ENCODE measurements around the gene EPHA3. TPM values are rescaled to one million over a fixed set of nuclear protein-coding genes. Genes with fewer than 3 reads are reported as not detected.

Gene EPHA3
- total RNA-seq, 1 donor, result not detected

DNA sequence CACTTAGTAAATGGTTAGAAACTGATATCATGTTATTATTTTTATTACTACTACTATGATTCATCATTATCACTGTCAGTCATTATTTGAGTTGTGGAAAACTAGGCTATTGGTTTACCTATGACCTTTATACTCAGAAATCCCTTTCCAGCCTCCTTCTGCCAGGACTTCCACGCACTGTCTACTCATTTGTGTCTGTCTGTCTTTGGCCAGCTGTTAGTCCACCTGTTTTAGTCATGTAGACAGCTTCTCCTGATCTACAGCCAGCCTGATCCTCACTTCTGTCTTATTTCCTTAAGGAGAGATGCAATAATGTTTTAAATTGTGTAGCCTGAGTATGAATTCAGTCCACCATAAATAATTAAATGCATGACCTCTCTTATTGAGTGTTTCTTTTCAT lies 162.8 kb downstream of the EPHA3 start:
- Histone ChIP-seq H3K4me1 (ENCODE audit: insufficient read depth, low read length) (no peaks in the 10 kb centered on the region), H3K9me3 (ENCODE audit: low read depth, low read length) (no peaks in the 10 kb centered on the region), H3K27me3 (ENCODE audit: insufficient read depth, low read length) (no peaks in the 10 kb centered on the region), H3K4me3 (ENCODE audit: low read length) (no peak overlapping the region)

DNA sequence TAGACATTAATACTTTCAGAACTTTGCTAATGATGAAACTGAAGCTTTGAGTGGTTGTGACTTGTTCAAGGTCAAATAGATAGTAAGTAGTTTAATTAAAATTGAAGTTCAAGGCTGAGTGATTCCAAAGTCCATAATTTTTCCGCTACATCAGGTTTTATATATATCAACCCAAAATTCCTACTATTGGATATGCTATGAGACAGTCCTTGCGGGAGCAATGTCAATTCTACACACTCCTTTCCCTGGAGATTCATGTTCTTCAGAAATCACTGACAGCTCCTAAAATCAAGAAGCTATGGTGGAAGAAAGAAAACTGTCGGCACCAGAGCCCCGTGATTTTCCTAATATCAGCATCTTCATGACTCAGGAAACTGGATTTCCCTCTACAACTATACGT lies 167.6 kb downstream of the EPHA3 start:
- no peak overlapping the region for H3K4me3 ChIP-seq (ENCODE audit: low read length)
- H3K4me1 ChIP-seq (ENCODE audit: insufficient read depth, low read length), result no peaks in the 10 kb centered on the region
- H3K9me3 ChIP-seq (ENCODE audit: low read depth, low read length), result no peaks in the 10 kb centered on the region
- no peaks in the 10 kb centered on the region for H3K27me3 ChIP-seq (ENCODE audit: insufficient read depth, low read length)

DNA sequence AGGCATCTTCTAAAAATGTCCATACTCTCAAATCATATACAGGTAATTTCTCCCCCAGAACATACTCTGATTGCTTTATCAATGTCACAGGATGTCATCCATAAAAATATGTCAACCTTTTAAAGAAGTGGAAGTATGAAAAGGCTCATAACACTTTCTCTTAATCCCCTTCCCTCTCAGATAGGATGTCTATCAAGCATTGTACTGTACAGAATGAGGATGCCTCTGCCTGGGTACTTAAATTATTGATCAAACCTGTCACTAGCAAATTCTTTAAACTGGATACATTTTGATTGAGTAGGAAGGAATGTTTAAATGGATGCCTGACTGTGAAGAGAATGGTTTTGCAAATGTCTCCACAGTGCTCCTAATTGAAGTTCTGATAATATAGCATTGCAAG lies 168.7 kb downstream of the EPHA3 start:
- Histone ChIP-seq H3K9me3 (ENCODE audit: low read depth, low read length) (no peaks in the 10 kb centered on the region), H3K4me1 (ENCODE audit: insufficient read depth, low read length) (no peaks in the 10 kb centered on the region), H3K27me3 (ENCODE audit: insufficient read depth, low read length) (no peaks in the 10 kb centered on the region), H3K4me3 (ENCODE audit: low read length) (no peak overlapping the region)

DNA sequence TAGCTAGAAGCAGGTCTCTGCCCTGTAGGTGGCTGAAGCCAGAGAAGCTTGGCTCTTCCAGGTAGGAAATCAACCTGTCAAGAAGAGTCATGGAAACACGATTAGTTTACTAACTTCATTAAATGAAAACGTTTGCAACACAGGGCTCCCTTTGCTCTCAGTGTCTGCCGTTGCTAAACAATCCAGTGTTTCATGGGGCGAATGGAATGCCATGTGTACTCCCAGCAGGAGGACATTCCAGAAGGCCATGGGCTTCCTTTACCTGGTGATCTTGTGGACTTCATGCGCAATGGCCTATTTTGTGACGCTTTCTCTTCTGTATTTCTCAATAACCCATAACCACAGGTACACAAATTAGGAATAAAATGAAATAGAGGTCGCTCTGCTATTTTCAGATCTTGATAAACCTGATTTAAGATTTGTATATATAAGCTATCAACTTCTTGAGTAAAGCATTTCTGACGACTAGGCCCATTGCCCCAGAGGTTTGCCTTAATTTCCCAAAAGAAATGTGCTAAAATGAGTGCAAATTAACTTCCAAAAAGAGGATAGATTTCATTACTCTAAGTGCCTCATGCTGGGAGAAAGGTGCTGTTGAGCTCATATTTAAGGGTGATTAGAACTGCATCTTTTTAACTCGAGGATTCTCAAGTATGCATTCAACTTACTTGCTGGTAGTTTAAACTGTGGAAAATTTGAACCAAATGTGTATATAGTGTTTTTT lies 171.0 kb downstream of the EPHA3 start:
- H3K9me3 ChIP-seq (ENCODE audit: low read depth, low read length), result no peaks in the 10 kb centered on the region
- no peaks in the 10 kb centered on the region for H3K4me1 ChIP-seq (ENCODE audit: insufficient read depth, low read length)
- H3K4me3 ChIP-seq (ENCODE audit: low read length), result no peak overlapping the region
- H3K27me3 ChIP-seq (ENCODE audit: insufficient read depth, low read length), result no peaks in the 10 kb centered on the region

DNA sequence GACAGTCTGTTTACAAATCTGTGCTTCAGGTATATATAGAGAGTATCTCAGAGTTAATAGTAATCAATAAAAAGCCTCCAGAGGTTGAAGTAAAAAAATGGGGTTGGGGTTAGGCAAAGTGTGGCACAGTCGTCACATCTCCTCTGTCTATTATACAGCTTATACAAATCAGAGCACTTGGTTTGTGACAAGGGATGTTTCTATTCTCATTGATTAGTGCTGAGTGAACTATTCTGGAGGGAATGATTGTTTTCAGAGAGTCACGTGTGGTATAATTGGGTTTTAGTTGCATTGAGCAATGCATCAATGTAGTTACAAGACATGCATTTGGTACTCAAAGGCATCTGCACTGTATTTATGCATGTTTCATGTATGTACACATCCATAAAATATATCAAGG lies 172.9 kb downstream of the EPHA3 start:
- Histone ChIP-seq H3K27me3 (ENCODE audit: insufficient read depth, low read length) (no peaks in the 10 kb centered on the region), H3K9me3 (ENCODE audit: low read depth, low read length) (no peaks in the 10 kb centered on the region), H3K4me3 (ENCODE audit: low read length) (no peak overlapping the region), H3K4me1 (ENCODE audit: insufficient read depth, low read length) (no peaks in the 10 kb centered on the region)

DNA sequence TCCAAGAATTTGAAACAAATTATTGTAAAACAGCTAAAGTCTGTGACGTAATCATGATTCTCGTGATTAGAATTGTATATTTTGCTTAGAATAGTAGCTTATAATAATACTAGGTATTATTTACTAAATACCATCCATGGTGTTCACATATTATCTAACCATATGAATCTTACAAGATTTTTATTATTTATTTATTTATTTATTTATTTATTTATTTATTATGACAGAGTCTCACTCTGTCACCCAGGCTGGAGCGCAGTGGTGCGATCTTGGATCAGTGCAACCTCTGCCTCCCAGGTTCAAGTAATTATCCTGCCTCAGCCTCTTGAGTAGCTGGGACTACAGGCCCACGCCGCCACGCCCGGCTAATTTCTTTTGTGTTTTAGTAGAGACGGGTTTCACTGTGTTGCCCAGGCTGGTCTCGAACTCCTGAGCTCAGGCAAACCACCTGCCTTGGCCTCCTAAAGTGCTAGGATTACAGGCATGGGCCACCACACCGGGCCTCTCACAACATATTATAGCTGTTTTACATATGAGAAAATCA lies 173.5 kb downstream of the EPHA3 start:
- no peaks in the 10 kb centered on the region for H3K9me3 ChIP-seq (ENCODE audit: low read depth, low read length)
- no peaks in the 10 kb centered on the region for H3K27me3 ChIP-seq (ENCODE audit: insufficient read depth, low read length)
- no peaks in the 10 kb centered on the region for H3K4me1 ChIP-seq (ENCODE audit: insufficient read depth, low read length)
- no peak overlapping the region for H3K4me3 ChIP-seq (ENCODE audit: low read length)

DNA sequence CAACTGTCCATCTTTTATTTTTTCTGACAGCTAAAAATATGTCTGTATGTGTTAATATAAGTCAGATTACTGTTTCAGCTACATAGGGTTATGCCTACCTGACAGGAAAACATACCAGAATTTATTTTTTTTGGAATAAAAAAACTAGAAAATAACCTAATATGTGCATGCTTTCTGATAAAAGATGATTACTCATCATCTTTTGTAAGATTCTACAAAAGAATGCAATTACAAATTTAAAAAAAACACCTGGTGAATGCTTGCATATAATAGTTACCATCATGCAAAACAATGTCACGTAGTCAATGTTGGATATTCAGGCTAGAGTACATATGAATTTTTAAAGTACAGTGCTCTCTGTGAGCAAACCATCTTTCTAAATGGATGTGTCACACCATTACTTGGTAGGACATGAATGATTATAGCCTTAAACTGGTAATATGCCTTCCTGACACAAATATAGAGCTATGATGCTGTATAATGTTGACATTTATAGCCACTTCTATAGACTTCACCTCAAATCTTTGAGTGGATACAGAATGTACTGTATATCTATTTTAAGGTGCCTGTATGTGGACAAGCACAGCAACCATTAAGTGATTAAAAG lies 180.6 kb downstream of the EPHA3 start:
- Histone ChIP-seq H3K4me1 (ENCODE audit: insufficient read depth, low read length) (no peaks in the 10 kb centered on the region), H3K27me3 (ENCODE audit: insufficient read depth, low read length) (no peaks in the 10 kb centered on the region), H3K4me3 (ENCODE audit: low read length) (no peak overlapping the region), H3K9me3 (ENCODE audit: low read depth, low read length) (no peaks in the 10 kb centered on the region)

DNA sequence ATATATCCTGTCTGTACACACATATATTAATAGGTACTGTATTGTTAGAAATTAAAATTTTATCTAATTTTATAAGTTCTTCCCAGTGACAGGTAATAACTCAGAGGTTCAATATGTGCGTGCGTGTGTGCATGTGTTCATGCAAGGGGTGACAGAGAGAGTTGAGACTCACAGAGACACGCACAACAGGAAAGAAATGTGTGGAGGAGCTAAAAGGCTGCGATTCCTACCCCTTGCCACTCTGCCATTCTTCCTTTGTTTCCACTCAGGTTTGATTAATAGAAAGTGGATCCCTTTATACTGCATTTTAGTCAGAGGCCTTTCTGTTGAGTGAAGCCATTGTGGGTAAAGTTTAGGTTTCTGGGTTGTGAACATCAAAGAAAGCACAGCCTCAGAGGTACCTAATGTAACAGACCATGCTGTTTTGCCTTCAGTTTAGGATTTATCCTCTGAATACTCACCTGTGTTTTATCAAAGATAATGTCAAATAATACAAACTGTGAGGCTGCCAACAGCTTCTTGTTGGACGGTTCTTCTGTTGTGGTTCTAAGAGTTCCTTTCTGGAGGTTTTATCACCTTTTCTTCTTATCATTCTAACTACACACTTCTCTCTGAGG lies 182.3 kb downstream of the EPHA3 start:
- H3K27me3 ChIP-seq (ENCODE audit: insufficient read depth, low read length), result no peaks in the 10 kb centered on the region
- no peaks in the 10 kb centered on the region for H3K4me1 ChIP-seq (ENCODE audit: insufficient read depth, low read length)
- no peaks in the 10 kb centered on the region for H3K9me3 ChIP-seq (ENCODE audit: low read depth, low read length)
- H3K4me3 ChIP-seq (ENCODE audit: low read length), result no peak overlapping the region

DNA sequence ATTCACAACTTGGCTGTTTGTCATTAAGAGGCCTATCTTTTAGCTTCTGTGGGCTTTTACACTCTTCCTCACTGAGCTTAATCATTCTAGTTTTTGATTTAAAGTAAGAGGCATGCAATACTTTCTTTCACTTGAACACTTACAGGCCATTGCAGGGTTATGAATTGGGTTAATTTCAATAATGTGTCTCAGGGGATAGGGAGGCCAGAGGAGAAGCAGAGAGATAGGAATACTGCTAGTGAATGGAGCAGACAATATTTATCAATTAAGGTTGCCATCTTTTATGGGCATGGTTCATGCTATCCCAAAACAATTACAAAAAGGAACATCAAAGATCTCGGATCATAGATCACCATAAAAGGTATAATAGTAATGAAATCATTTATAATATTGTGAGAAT lies 189.8 kb downstream of the EPHA3 start:
- no peaks in the 10 kb centered on the region for H3K9me3 ChIP-seq (ENCODE audit: low read depth, low read length)
- no peaks in the 10 kb centered on the region for H3K4me1 ChIP-seq (ENCODE audit: insufficient read depth, low read length)
- H3K27me3 ChIP-seq (ENCODE audit: insufficient read depth, low read length), result no peaks in the 10 kb centered on the region
- no peak overlapping the region for H3K4me3 ChIP-seq (ENCODE audit: low read length)

DNA sequence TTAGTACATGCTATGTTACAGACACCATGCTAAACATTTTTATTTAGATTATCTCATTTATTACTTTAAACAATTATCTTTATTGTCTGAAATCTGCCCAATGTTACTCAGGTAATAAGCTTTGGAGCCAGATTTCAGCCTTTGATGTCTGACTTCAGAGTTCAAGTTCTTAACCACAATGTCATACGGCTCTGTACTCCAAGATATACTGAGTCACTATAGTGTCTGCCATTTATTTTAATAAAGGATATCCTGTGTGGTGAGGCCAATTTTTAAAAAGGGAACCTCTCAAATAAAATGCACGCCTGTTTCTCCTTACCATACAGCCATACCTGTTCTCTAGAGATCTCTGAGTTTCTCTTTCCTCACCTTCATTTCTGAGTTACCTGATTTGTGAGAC lies 193.1 kb downstream of the EPHA3 start:
- Histone ChIP-seq H3K4me1 (ENCODE audit: insufficient read depth, low read length) (no peaks in the 10 kb centered on the region), H3K9me3 (ENCODE audit: low read depth, low read length) (no peaks in the 10 kb centered on the region), H3K27me3 (ENCODE audit: insufficient read depth, low read length) (no peaks in the 10 kb centered on the region), H3K4me3 (ENCODE audit: low read length) (no peak overlapping the region)

DNA sequence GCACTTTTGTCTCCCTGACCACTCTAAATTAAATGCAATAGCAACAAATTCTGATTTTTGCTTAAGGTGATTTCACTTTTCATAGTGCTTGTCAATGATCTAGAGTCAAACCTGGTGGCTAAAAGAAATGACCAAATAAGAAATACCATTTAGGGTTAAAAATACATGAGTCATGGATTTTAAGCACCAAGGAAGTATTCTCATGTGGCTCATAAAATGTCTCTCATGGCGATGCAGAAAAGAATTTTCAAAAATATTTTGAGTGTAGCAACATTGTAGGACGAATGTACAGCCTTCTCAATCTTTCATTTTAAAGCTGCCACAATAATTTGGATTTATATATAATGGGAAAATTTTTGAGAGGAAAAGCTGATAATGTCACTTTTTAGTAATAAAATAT lies 193.6 kb downstream of the EPHA3 start:
- H3K9me3 ChIP-seq (ENCODE audit: low read depth, low read length), result no peaks in the 10 kb centered on the region
- no peaks in the 10 kb centered on the region for H3K4me1 ChIP-seq (ENCODE audit: insufficient read depth, low read length)
- H3K27me3 ChIP-seq (ENCODE audit: insufficient read depth, low read length), result no peaks in the 10 kb centered on the region
- no peak overlapping the region for H3K4me3 ChIP-seq (ENCODE audit: low read length)

DNA sequence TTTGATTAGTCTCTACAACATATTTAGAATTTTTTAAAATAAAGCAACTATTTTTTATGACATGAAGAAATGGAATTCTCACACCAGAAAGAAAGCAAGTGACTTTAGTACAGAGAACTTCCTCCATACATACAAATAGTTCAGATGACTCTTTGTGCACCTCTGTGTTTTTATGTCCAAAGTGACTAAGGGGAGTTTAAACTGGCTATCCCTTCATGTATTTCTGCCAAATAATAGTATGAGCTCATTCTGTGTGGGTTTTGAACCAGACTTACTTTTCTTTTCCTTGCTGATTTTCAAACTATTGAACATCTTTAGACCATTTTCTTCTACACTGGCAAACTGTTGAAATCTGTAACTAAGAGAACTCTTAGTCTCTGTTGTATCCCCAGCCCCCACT lies 196.3 kb downstream of the EPHA3 start:
- Histone ChIP-seq H3K27me3 (ENCODE audit: insufficient read depth, low read length) (no peaks in the 10 kb centered on the region), H3K4me3 (ENCODE audit: low read length) (no peak overlapping the region), H3K4me1 (ENCODE audit: insufficient read depth, low read length) (no peaks in the 10 kb centered on the region), H3K9me3 (ENCODE audit: low read depth, low read length) (no peaks in the 10 kb centered on the region)

DNA sequence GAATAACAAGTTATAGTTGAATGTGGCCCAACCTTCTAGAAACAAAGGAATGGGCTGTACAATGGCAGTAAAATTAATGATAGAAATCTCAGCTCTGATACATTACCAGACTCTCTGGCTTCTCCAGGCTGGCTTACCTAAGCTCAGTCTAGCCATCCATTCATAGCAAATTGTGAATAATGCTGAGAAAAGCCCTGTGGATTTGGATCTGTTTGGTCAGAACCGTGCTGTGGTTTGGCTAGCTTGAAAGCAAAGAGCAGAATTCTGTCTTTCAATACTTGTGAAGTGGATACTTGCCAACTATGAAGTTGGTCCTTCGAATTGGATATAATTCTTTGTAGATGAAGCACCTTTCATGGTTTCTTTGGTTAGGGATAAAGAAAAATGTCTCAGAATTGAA lies 199.1 kb downstream of the EPHA3 start:
- Histone ChIP-seq H3K4me1 (ENCODE audit: insufficient read depth, low read length) (no peaks in the 10 kb centered on the region), H3K4me3 (ENCODE audit: low read length) (no peak overlapping the region), H3K9me3 (ENCODE audit: low read depth, low read length) (no peaks in the 10 kb centered on the region), H3K27me3 (ENCODE audit: insufficient read depth, low read length) (no peaks in the 10 kb centered on the region)

DNA sequence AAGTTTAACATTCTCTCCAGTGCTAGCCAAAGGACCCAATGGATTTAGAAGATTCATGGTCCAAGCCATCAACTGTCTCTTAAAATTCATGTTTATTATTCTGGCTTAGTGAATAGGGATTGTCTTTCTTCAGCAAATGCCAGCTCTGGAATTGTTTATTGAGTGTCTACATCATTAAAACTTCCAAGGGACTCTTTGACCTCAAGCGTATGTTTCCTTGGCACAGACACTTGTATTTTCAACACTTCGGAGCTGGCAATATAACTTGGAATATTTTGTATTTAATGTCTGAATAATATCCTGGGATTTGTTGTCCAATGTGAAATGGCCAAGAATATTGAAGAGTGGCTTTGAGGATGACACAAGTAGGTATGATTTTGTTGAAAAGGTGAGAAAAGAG lies 204.2 kb downstream of the EPHA3 start:
- no peaks in the 10 kb centered on the region for H3K4me1 ChIP-seq (ENCODE audit: insufficient read depth, low read length)
- no peak overlapping the region for H3K4me3 ChIP-seq (ENCODE audit: low read length)
- no peaks in the 10 kb centered on the region for H3K9me3 ChIP-seq (ENCODE audit: low read depth, low read length)
- H3K27me3 ChIP-seq (ENCODE audit: insufficient read depth, low read length), result no peaks in the 10 kb centered on the region

DNA sequence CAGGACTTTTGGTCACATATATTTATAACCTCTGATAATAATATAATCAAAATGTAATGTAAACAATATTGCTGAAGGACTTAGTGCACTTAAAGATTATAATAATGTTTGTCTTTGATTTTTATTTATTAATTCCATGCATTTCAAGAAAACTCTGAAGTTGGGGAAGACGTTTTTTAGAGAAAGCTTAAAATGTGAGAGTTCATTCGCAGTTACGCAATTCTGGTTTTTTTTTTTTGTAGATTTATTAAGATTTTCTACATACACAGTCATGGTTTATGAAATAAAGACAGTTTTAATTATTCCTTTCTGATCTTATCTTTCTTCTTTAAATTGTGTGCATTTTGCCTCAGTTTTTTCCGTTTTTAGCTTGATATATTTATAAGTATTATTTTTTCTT lies 204.7 kb downstream of the EPHA3 start:
- H3K27me3 ChIP-seq (ENCODE audit: insufficient read depth, low read length), result no peaks in the 10 kb centered on the region
- no peak overlapping the region for H3K4me3 ChIP-seq (ENCODE audit: low read length)
- H3K4me1 ChIP-seq (ENCODE audit: insufficient read depth, low read length), result no peaks in the 10 kb centered on the region
- H3K9me3 ChIP-seq (ENCODE audit: low read depth, low read length), result no peaks in the 10 kb centered on the region
